Measurements from ENCODE around the gene PLCG2.

DNA sequence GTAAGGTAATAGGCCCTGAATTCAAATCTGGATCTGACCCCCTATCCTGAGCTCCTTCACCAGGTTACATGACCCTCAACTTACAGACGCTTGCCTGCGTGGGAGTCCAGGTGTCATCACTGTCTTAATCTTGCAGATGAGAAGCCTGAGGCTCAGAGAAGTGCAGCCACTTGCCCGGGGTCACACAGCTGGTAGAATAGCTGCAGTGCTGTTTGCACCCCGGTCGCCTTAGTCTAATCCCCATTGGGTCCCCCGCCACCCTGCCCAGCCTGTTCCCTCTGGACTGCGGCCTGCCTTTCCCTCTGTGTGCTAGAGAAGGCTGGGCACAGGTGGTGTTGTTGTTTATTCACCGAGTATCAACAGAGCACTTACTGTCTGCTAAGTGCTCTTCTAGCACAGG is 125.2 kb downstream of the PLCG2 start:
- TF ChIP-seq, protein P1, sequence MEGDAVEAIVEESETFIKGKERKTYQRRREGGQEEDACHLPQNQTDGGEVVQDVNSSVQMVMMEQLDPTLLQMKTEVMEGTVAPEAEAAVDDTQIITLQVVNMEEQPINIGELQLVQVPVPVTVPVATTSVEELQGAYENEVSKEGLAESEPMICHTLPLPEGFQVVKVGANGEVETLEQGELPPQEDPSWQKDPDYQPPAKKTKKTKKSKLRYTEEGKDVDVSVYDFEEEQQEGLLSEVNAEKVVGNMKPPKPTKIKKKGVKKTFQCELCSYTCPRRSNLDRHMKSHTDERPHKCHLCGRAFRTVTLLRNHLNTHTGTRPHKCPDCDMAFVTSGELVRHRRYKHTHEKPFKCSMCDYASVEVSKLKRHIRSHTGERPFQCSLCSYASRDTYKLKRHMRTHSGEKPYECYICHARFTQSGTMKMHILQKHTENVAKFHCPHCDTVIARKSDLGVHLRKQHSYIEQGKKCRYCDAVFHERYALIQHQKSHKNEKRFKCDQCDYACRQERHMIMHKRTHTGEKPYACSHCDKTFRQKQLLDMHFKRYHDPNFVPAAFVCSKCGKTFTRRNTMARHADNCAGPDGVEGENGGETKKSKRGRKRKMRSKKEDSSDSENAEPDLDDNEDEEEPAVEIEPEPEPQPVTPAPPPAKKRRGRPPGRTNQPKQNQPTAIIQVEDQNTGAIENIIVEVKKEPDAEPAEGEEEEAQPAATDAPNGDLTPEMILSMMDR (IDR thresholded peaks at IDR 0.05; ENCODE audit: poor library complexity), result no peak
- TF ChIP-seq EZH2phosphoT487 (IDR thresholded peaks at IDR 0.05; ENCODE audit: low read depth, severe bottlenecking, unreplicated experiment), result no peak
